Activated naive CD4-positive, alpha-beta T cell treated with anti-CD3 and anti-CD28 coated beads, Interleukin-2, amount 10 ng/mL, durations not matched to agents 5 hours and 36 hours (primary cell): ENCODE measurements around the gene SMPD1. TPM values are rescaled to one million over a fixed set of nuclear protein-coding genes. Genes with fewer than 3 reads are reported as not detected.

ENCODE experiments used
- total RNA-seq, 2 experiments: library from RNA; stranded (reverse); gene quantifications; one replicate each; pipeline ENCODE4 v1.2.3, GENCODE V29; 2021

Gene SMPD1
- total RNA-seq = 10 to 100 TPM; 50.0 to 50.1 TPM

DNA sequence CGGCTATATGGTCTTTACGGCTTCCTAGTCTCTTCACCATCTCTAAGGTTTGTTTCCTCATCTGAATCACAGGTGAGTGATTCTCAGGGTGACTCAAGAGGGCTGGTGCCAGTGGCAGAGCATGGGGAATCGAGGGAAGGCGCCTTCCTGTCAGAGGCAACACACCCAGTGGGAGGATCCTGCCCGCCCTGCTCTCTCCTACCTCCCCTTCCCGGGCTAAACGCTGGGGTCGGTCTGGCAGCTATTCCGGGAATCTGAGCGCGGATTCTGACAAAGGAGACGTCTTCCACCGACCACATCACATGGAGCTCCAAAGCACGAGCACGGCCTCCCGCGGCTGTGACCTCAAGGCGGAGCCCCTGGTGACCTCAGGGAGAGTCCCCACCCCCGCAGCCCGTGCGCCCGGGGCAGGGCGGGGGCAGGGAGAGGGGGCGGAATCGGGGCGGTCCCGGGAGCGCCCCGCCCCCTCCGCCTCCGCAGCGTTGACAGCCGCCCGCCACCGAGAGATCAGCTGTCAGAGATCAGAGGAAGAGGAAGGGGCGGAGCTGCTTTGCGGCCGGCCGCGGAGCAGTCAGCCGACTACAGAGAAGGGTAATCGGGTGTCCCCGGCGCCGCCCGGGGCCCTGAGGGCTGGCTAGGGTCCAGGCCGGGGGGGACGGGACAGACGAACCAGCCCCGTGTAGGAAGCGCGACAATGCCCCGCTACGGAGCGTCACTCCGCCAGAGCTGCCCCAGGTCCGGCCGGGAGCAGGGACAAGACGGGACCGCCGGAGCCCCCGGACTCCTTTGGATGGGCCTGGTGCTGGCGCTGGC lies at the start of gene SMPD1:
Gene SMPD1 (plus strand): TSS at position 570 of the 813 bp plus-strand sequence. CDS start 125 bp downstream, at position 695.

DNA sequence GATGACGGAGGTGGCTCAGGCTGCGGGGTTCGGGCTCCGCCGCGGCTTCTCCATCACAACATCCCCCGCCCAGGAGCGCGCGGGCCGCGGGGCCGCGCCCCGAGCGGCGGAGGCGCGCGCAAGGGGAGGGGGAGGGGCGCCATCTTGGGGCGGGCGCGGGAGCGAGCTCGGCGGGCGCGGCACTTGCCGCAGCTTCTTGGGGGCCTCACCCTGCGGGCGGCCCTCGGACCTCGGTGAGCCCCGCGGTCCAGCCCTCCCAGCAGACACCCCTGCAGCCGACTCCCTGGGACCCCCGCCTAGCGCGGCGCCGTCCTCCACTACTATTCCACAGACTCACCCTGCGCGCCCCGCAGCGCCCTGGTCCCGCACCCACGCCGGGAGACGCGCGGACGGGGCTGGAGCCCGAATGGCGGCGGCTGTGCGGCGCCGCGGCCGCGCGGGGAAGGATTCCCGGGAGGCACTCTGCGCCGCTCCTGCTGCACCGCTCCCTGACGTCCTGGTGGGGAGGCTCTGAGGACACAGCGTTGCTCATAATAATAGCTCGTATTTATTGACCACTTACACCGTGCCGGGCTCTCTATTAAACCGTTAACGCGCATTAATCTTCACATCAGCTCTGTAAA lies 28.8 kb downstream of the SMPD1 start, which contains the start of gene APBB1:
Gene APBB1 (minus strand): TSS at position 86 of the 623 bp plus-strand sequence. CDS start 7,747 bp downstream, outside the sequence.

GRCh38 chr11:6440906-6441358 lies 50.7 kb downstream of the SMPD1 start, which contains the start of gene HPX:
TSS of gene HPX (minus strand) at chr11:6440987. CDS start at chr11:6440963, 24 bp downstream.

Other genes with a start within 250 kb of the SMPD1 start
- gene OR52B2, start 220.1 kb upstream of the SMPD1 start, total RNA-seq = not detected
- gene OR52W1, start 191.2 kb upstream of the SMPD1 start, total RNA-seq = not detected
- not detected for gene C11orf42, start 184.9 kb upstream of the SMPD1 start, total RNA-seq
- gene FHIP1B, start 155.8 kb upstream of the SMPD1 start, total RNA-seq = 10 to 100 TPM; 24.1 to 24.3 TPM
- under 1 TPM in 1 of 2 experiments, not detected in 1; 0.22 TPM for gene CNGA4, start 151.4 kb upstream of the SMPD1 start, total RNA-seq
- gene CCKBR, start 130.6 kb upstream of the SMPD1 start, total RNA-seq = not detected
- 1 to 10 TPM; 1.3 to 1.5 TPM for gene CAVIN3, start 70.0 kb upstream of the SMPD1 start, total RNA-seq
- 10 to 100 TPM; 63.5 to 66.8 TPM for gene APBB1, start 28.6 kb downstream of the SMPD1 start, total RNA-seq
- gene HPX, start 50.5 kb downstream of the SMPD1 start, total RNA-seq = under 1 TPM in 1 of 2 experiments, not detected in 1; 0.39 TPM
- gene TRIM3, start 83.5 kb downstream of the SMPD1 start, total RNA-seq = 1 to 10 TPM; 7.5 to 9.3 TPM
- 10 to 100 TPM; 40.7 to 42.8 TPM for gene ARFIP2, start 90.9 kb downstream of the SMPD1 start, total RNA-seq
- 10 to 100 TPM; 40.9 to 42.2 TPM for gene TIMM10B, start 91.0 kb downstream of the SMPD1 start, total RNA-seq
- gene DNHD1, start 106.8 kb downstream of the SMPD1 start, total RNA-seq = 10 to 100 TPM; 18.5 to 21.1 TPM
- gene RRP8, start 213.1 kb downstream of the SMPD1 start, total RNA-seq = 10 to 100 TPM; 27.1 to 32.8 TPM
- gene ILK, start 213.3 kb downstream of the SMPD1 start, total RNA-seq = 100 to 1,000 TPM; 151 to 155 TPM
- 100 to 1,000 TPM; 143 to 148 TPM for gene TAF10, start 221.7 kb downstream of the SMPD1 start, total RNA-seq
- 100 to 1,000 TPM in 1 of 2 experiments, 10 to 100 TPM in 1; 99.0 to 101 TPM for gene TPP1, start 228.9 kb downstream of the SMPD1 start, total RNA-seq